GM21528 (cell line): Measurements from ENCODE around the gene PLIN3.
A peak's percentile ranks its signal among the peaks of the same experiment; 100 is the strongest.
"Not testable (repeated sequence)": the region's sequence is repeated elsewhere in the genome, so short reads cannot be mapped to it uniquely, and the experiment has no call there.

Experiments used
- ATAC-seq: cut with Tn5 transposase; IDR thresholded peaks from one replicate; pipeline ENCODE4 v1.9.1; 2021; ENCODE audit warnings: mild to moderate bottlenecking, moderate library complexity; ENCODE audit not compliant: unreplicated experiment, low FRiP score

Gene PLIN3

GRCh38 chr19:4815426-4816201, 51.9 kb downstream of the PLIN3 start:
- no peak for ATAC-seq

GRCh38 chr19:4814625-4815425, 52.6 kb downstream of the PLIN3 start:
- ATAC-seq = no peak

- ATAC-seq = no peak
Measured at GRCh38 chr19:4811328-4812131, 55.9 kb downstream of the PLIN3 start.

GRCh38 chr19:4807188-4807587, 60.3 kb downstream of the PLIN3 start:
- ATAC-seq = no peak

- ATAC-seq = no peak
Measured at GRCh38 chr19:4806384-4806783, 61.1 kb downstream of the PLIN3 start.

- ATAC-seq = not testable (repeated sequence)
Measured at GRCh38 chr19:4805140-4805539, 62.3 kb downstream of the PLIN3 start.

GRCh38 chr19:4803736-4804695, 63.5 kb downstream of the PLIN3 start:
- no peak for ATAC-seq

GRCh38 chr19:4802711-4803110, 64.8 kb downstream of the PLIN3 start:
- no peak for ATAC-seq

GRCh38 chr19:4801085-4801619, 66.3 kb downstream of the PLIN3 start:
- ATAC-seq = no peak

- ATAC-seq = no peak
Measured at GRCh38 chr19:4800591-4801081, 66.8 kb downstream of the PLIN3 start.

GRCh38 chr19:4795400-4795799, 72.1 kb downstream of the PLIN3 start:
- ATAC-seq = no peak

- ATAC-seq = no peak
Measured at GRCh38 chr19:4794971-4795370, 72.5 kb downstream of the PLIN3 start.

- ATAC-seq = not testable (repeated sequence)
Measured at GRCh38 chr19:4793278-4793677, 74.2 kb downstream of the PLIN3 start.

- ATAC-seq = not testable (repeated sequence)
Measured at GRCh38 chr19:4792866-4793195, 74.6 kb downstream of the PLIN3 start.

GRCh38 chr19:4792019-4792865, 75.2 kb downstream of the PLIN3 start:
- ATAC-seq = not testable (repeated sequence)

- ATAC-seq = peak; percentile 94
Measured at GRCh38 chr19:4791183-4792018, 76.1 kb downstream of the PLIN3 start, which contains the start of gene FEM1A. Gene FEM1A, plus strand, starts transcription at chr19:4791734. Its CDS starts 121 bp downstream, at chr19:4791855.
